Coronary artery (tissue), 2 donors: Measurements from ENCODE around the gene ARSD.
"Not testable (repeated sequence)": the region's sequence is repeated elsewhere in the genome, so short reads cannot be mapped to it uniquely, and the experiment has no call there.

ENCODE experiments used
- DNase-seq: peaks from one replicate; pipeline ENCODE4 v3.0.0-alpha.2; 2017; ENCODE audit warnings: low spot score
- H3K27ac ChIP-seq, 2 donors: fragments of 200-600 bp; sonication (generic); one replicate each; pipeline ENCODE4 v1.5.1; 2016 to 2019
- H3K4me3 ChIP-seq: fragments of 200-600 bp; sonication (generic); 2 replicates; pipeline ENCODE4 v1.5.1; 2016; ENCODE audit warnings: mild to moderate bottlenecking, moderate library complexity
- TF ChIP-seq, protein P1 (sequence below): fragments of 200-600 bp; sonication (generic); IDR thresholded peaks from one replicate; pipeline ENCODE4 v1.5.1; 2019; ENCODE audit warnings: antibody characterized with exemption

The ARSD gene

DNA sequence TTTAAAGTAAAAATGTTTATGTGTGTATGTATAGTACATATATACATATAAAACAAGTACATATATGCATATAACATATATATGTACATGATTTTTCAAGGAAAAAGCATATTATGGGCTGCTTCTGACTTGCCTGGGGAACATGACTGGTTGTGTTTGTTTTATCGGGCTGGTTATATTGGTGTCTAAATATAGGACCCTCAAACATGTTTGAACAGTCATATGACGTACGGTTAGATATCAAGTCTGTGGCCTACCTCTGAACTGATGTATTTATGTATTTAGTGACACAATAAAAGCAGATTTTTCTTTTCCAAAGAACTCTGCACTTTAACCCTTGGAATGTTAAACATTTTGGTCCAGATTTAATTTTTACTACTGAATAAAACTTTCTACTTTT is 37.9 kb upstream of the ARSD start:
- Histone ChIP-seq H3K4me3 (no peak overlapping the region), H3K27ac (no peak overlapping the region)
- TF ChIP-seq, protein P1, sequence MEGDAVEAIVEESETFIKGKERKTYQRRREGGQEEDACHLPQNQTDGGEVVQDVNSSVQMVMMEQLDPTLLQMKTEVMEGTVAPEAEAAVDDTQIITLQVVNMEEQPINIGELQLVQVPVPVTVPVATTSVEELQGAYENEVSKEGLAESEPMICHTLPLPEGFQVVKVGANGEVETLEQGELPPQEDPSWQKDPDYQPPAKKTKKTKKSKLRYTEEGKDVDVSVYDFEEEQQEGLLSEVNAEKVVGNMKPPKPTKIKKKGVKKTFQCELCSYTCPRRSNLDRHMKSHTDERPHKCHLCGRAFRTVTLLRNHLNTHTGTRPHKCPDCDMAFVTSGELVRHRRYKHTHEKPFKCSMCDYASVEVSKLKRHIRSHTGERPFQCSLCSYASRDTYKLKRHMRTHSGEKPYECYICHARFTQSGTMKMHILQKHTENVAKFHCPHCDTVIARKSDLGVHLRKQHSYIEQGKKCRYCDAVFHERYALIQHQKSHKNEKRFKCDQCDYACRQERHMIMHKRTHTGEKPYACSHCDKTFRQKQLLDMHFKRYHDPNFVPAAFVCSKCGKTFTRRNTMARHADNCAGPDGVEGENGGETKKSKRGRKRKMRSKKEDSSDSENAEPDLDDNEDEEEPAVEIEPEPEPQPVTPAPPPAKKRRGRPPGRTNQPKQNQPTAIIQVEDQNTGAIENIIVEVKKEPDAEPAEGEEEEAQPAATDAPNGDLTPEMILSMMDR = no peak
- DNase-seq = no peak

DNA sequence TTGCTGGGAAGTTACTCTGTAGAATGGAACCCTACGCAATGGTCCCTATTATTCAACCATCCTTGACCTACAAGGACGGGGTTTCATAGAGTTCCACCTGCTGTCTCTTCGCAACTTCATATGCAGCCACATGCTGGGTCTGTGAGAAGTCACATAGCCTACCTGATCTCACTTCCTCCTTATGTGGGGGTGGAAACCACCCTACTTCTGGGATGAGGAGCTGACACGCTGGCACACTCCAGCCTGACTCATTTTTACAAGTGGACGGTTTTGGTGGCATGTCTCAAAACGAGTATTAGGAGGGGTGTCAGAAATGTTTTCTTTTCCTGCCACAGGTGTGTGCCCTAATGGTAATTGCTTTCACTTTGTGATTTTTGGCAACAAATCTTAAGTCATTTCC is 36.8 kb upstream of the ARSD start:
- TF ChIP-seq, protein P1 = no peak
- Histone ChIP-seq H3K27ac (no peak overlapping the region), H3K4me3 (no peak overlapping the region)
- DNase-seq = no peak

DNA sequence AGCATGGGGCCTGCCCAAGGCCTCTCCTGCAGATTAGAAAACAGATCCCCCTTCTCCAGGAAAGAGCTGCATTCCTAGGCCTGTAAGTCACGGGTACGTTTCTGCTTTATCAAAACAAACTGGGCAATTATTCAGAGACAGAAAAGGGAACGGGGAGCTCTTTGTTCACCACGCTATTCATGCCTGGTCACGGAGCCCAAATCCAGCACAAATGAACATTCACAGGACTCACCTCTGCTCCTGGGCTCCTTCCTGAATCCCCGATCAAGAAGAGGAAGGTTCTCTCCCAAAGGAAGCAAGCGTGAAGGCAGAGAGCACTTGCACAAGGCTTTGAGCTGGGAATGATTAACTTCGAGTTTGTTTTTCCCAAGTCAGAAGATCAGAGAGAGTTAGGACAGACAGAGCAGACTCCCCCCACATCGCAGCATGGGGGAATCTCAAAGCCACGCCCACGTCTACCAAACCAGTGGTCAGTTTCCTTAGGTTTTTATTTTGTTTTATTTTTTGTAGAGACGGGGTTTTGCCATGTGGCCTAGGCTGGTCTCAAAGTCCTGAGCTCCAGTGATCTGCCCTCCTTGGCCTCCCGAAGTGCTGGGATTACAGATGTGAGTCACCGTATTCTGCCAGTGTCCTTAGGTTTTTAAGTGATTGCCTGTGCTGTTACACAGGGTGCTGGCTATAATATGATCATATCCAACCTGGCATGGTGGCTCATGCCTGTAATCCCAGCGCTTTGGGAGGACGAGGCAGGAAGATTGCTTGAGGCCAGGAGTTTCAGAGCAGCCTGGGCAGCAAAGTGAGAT is 35.1 kb upstream of the ARSD start:
- not testable (repeated sequence) for H3K4me3 ChIP-seq, DNase-seq, H3K27ac ChIP-seq

DNA sequence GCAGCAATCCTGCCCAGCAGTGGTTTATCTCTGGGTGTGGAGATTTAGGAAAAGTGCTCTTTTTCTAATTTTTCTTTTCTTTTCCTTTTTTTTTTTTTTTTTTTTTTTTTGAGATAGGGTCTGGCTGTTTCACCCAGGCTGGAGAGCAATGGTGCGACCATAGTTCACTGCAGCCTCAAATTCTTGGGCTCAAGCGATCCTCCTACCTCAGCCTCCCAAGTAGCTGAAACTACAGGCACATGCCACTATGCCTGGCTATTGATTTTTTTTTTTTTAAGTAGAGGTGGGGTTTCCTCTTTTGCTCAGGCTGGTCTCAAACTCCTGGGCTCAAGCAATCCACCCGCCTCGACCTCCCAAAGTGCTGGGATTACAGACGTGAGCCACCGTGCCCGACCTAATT is 34.3 kb upstream of the ARSD start:
- not testable (repeated sequence) for DNase-seq, H3K4me3 ChIP-seq, H3K27ac ChIP-seq

DNA sequence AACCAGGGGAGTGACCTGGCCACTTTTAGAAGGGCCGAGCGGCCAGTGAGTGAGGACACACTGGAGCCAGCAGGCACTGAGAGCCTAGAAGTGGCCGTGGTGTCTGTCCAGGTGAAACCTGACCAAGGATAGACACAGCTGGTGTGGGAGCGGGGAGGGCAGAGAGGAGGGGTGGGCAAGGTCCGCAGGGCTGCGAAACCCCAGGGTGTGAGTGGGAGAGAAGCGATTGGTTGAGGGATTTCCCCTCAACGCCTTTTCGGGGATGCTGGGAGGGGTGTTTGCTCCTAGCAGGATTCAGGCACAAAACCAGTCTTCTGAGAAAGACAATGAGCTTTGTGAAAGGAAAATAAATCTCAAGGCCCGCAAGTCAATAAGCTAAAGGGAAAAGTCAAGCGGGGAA is 33.2 kb upstream of the ARSD start:
- no peak for DNase-seq
- Histone ChIP-seq H3K27ac (no peak overlapping the region), H3K4me3 (no peak overlapping the region)
- TF ChIP-seq, protein P1 = no peak

DNA sequence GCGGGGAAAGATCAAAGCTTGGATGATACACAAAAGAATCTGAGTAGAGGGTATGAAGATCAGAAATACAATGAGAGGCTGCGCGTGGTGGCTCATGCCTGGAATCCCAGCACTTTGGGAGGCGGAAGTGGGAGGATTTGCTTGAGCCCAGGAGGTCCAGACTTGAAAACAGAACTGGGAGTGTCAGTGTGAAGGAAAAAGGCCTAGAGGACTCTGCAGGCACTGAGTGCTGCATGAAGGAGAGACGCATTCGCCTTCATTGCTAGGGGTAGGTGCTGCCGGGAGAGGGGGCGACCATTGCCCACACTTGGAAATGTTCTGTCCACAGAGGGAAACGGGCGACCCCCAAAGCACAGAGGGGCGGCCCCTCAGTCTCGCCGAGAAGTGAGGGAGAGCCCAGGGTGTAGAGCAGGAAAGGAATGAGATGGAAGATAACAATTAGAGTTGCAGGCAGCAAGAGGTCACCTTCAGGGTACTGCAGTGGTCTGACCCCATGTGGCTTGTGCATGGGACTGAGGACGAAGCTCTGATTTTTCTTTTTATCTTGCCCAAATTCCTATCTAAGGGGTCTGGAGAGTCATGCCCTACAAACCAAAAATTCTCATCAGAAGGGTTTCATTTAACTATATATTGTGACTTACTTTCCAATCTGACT is 31.8 kb upstream of the ARSD start:
- DNase-seq = no peak
- TF ChIP-seq, protein P1 = no peak
- no peak overlapping the region for H3K27ac ChIP-seq
- no peak overlapping the region for H3K4me3 ChIP-seq

DNA sequence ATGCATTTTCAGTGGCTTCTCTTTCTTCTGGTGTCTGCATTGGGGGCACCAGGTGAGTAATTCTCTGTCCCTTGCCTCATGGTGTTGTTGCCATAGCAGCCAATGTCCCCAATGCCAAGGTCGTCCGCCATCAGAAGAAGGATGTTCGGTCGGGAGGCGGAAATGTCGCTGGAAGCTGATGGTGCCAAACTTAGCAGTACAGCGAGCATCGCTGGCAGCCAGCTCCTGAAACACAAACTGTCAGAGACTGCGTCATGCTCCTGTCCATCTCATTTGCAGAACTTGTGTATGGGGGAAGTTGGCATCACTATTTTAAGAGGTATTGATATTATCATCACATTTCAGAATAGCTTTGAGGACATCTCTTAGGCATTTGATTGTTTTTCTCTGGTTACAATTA is 29.1 kb upstream of the ARSD start:
- TF ChIP-seq, protein P1 = no peak
- H3K27ac ChIP-seq = no peak overlapping the region
- DNase-seq = no peak

DNA sequence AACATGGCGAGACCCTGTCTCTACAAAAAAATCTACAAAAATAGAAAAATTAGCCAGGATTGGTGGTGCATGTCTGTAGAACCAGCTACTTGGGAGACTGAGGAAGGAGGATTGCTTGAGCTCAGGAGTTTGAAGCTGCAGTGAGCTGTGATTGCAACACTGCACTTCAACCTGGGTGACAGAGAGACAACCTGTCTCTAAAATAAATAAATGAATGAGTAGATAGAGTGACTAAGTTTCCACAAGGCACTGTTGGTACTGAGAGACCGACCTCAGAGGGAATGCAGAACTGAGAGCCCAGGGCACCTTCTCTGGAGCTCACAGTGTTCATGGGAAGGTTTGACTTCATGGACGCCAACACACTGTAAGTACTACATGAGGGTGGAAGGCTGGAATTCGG is 26.7 kb upstream of the ARSD start:
- Histone ChIP-seq H3K27ac (no peak overlapping the region), H3K4me3 (no peak overlapping the region)
- TF ChIP-seq, protein P1 = no peak
- DNase-seq = no peak

More for the DNA sequence above, 29.1 kb upstream of the ARSD start:
- H3K4me3 ChIP-seq = no peak overlapping the region
